Mucosa of rectum (tissue), 2 donors: Measurements from ENCODE around the gene ARGLU1.

Experiments
- H3K27ac ChIP-seq, 2 donors: one replicate each; pipeline ENCODE4 v1.7.0; 2013; ENCODE audit warnings: inconsistent platforms in 2 of 2, low read depth in 2 of 2, low read length in 2 of 2
- H3K27me3 ChIP-seq, 2 donors: one replicate each; pipeline ENCODE4 v1.7.0; 2013; ENCODE audit warnings: low read length in 2 of 2; ENCODE audit not compliant: control insufficient read depth in 2 of 2, insufficient read depth in 2 of 2
- H3K36me3 ChIP-seq, 2 donors: one replicate each; pipeline ENCODE4 v1.7.0; 2013; ENCODE audit warnings: low read length in 2 of 2; ENCODE audit not compliant: control insufficient read depth in 2 of 2, insufficient read depth in 2 of 2
- H3K4me1 ChIP-seq, 2 donors: one replicate each; pipeline ENCODE4 v1.7.0; 2013; ENCODE audit warnings: low read length in 2 of 2, mild to moderate bottlenecking in 1 of 2; ENCODE audit not compliant: control insufficient read depth in 2 of 2, insufficient read depth in 2 of 2
- H3K4me3 ChIP-seq, 2 donors: one replicate each; pipeline ENCODE4 v1.7.0; 2013; ENCODE audit warnings: low read length in 2 of 2
- H3K9ac ChIP-seq, 2 donors: one replicate each; pipeline ENCODE4 v1.7.0; 2013; ENCODE audit warnings: low read length in 2 of 2, low read depth in 1 of 2, mild to moderate bottlenecking in 1 of 2
- H3K9me3 ChIP-seq, 2 donors: one replicate each; pipeline ENCODE4 v1.7.0; 2013; ENCODE audit warnings: low read length in 2 of 2; ENCODE audit not compliant: control insufficient read depth in 2 of 2
- donor health status: healthy.
- donor health status: Normal muscosa, but diverticular disease.

ARGLU1 gene

DNA sequence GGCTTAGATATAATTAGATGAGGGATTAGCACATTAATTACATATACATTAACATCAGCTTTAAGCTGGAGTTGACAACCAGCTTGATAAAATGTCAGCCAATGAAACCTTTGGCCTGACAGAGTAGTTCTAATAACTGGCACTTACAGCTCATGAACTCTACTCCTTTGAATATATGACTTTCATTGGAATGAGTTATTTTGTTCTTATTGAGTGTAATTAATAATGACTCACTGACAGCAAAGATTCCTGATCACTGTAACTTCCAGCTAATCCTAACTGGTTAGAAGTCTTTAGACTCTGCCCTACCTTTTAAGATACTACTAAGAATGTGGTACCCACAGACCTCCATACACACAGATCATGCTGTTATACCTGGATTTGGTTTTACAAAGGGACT is 73.4 kb downstream of the ARGLU1 start:
- Histone ChIP-seq H3K9me3 (no peaks in the 10 kb centered on the region), H3K27ac (no peak overlapping the region), H3K9ac (no peak overlapping the region), H3K27me3 (no peaks in the 10 kb centered on the region), H3K4me1 (peaks cover 0 to 7% of the 10 kb centered on the region in 2 donors), H3K4me3 (no peak overlapping the region), H3K36me3 (peaks cover 34 to 47% of the 10 kb centered on the region in 2 donors)

DNA sequence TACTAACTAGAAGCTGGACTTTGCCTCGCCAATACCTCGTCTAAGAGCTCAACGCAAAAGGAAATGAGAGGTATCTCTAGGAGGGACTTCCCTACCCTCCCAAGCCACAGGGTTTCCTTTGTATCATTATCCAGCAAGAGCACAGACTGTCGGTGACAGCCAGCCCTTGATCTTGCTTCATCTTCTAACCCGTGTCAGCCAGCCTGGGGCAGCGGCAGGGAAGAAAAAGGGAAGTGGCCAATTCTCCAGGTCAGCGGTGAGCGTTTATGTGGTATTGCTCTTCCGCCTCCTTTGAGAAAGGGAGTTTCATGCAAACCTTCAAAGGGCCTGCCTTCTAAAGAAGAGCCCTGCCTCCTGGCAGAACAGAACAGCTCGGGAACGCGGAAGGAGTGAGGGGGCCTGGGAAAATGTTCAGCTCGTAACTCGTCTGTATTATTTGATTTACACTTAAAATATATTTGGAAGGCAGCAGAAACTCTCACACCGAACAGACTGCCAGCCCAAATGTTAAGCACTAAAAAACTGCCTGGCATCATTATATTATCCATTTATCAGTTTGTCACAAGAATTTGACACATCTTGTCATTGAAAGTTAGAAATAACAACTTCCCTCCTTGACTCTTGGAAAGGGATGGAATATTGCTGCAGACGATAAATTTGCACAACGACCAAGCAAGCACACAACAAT is 74.3 kb downstream of the ARGLU1 start:
- Histone ChIP-seq H3K9me3 (no peaks in the 10 kb centered on the region), H3K9ac (no peak overlapping the region), H3K4me3 (no peak overlapping the region), H3K27me3 (no peaks in the 10 kb centered on the region), H3K27ac (no peak overlapping the region), H3K36me3 (peaks cover 34 to 47% of the 10 kb centered on the region in 2 donors), H3K4me1 (peaks cover 5 to 7% of the 10 kb centered on the region in 2 donors)

DNA sequence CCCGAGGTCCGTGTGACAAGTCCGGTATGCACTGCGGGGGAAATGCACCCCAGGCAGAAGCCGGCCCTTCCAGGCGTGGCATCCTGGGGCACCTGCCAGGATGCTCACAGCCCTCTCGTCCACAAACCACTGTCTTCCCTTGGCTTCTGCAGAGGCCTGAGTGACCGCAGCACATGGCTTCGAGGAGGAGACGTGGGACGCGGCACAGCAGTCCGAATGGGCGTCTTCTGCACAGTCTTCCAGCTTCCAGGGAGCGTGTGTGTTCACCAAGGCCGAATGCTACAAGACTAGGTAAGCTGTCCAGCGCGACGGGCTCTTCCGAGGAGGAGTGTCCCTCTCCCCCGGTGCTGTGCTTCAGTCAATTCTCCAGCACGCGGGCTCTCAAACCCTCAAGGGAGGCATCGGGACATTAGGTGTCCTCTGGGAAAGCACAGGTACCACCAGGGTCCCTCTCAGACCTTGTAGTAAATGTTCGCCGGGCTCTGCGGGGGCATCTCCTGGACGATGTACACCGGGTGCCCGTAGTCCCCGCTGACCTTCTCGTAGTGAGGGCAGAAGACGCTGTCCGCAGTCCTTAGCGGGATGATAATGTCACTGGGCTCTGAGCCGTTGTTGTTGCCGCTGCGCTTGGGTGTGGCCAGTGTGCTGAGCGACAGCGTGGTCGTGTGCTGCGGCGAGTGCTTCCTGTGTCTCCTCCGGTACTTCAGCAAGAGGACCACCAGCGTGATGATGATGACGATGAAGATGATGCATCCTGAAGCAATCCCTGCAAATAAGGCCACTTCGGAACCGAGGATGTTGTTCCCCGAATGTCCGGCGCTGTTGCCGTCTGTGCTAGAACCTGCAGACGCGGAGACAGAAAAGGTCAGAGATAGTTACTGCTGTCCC is 75.1 kb downstream of the ARGLU1 start:
- Histone ChIP-seq H3K4me3 (no peak overlapping the region), H3K4me1 (peaks cover 11 to 13% of the 10 kb centered on the region in 2 donors), H3K27ac (no peak overlapping the region), H3K9me3 (no peaks in the 10 kb centered on the region), H3K36me3 (peaks cover 34 to 47% of the 10 kb centered on the region in 2 donors), H3K9ac (no peak overlapping the region), H3K27me3 (no peaks in the 10 kb centered on the region)

- Histone ChIP-seq H3K4me1 (peaks cover 11 to 13% of the 10 kb centered on the region in 2 donors), H3K27me3 (no peaks in the 10 kb centered on the region), H3K36me3 (peaks cover 34 to 47% of the 10 kb centered on the region in 2 donors), H3K27ac (no peak overlapping the region), H3K9ac (no peak overlapping the region), H3K4me3 (no peak overlapping the region), H3K9me3 (no peaks in the 10 kb centered on the region)
Observed at GRCh38 chr13:106491928-106492587, 75.9 kb downstream of the ARGLU1 start.
